Measurements from ENCODE around the gene CTXND1. TPM values are rescaled to one million over a fixed set of nuclear protein-coding genes. Genes with fewer than 3 reads are reported as not detected.

The CTXND1 gene
- total and polyA plus RNA-seq, 2 of the 13 experiments (the other 11 are each of a cell fraction or from before 2014, with no cell fraction given): 1.2 to 2.1 TPM

- TF ChIP-seq, protein P1, sequence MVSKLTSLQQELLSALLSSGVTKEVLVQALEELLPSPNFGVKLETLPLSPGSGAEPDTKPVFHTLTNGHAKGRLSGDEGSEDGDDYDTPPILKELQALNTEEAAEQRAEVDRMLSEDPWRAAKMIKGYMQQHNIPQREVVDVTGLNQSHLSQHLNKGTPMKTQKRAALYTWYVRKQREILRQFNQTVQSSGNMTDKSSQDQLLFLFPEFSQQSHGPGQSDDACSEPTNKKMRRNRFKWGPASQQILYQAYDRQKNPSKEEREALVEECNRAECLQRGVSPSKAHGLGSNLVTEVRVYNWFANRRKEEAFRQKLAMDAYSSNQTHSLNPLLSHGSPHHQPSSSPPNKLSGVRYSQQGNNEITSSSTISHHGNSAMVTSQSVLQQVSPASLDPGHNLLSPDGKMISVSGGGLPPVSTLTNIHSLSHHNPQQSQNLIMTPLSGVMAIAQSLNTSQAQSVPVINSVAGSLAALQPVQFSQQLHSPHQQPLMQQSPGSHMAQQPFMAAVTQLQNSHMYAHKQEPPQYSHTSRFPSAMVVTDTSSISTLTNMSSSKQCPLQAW (CRISPR knock-in tag; IDR thresholded peaks at IDR 0.05): peak; percentile 84
- TF ChIP-seq SRY (CRISPR knock-in tag; IDR thresholded peaks at IDR 0.05): no peak
- peak; percentile 93 for TF ChIP-seq SALL1 (CRISPR knock-in tag; IDR thresholded peaks at IDR 0.05)
- TF ChIP-seq SP5 (CRISPR knock-in tag; IDR thresholded peaks at IDR 0.05; ENCODE audit: borderline replicate concordance, low read depth): peak; percentile 37; the same call in 1 of the 2 replicates
- peak; percentile 53; the same call in 1 of the 2 replicates for TF ChIP-seq MXD1 (CRISPR knock-in tag; IDR thresholded peaks at IDR 0.05)
- TF ChIP-seq, protein P2, sequence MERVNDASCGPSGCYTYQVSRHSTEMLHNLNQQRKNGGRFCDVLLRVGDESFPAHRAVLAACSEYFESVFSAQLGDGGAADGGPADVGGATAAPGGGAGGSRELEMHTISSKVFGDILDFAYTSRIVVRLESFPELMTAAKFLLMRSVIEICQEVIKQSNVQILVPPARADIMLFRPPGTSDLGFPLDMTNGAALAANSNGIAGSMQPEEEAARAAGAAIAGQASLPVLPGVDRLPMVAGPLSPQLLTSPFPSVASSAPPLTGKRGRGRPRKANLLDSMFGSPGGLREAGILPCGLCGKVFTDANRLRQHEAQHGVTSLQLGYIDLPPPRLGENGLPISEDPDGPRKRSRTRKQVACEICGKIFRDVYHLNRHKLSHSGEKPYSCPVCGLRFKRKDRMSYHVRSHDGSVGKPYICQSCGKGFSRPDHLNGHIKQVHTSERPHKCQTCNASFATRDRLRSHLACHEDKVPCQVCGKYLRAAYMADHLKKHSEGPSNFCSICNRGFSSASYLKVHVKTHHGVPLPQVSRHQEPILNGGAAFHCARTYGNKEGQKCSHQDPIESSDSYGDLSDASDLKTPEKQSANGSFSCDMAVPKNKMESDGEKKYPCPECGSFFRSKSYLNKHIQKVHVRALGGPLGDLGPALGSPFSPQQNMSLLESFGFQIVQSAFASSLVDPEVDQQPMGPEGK (CRISPR knock-in tag; IDR thresholded peaks at IDR 0.05): 0 out of 2 replicates have a peak, but pooled peaks have one; percentile 28
- peak; percentile 64; the same call in 1 of the 2 replicates for TF ChIP-seq TARDBP (CRISPR knock-in tag; IDR thresholded peaks at IDR 0.05)
- peak; percentile 87 for TF ChIP-seq ZNF335 (CRISPR knock-in tag; IDR thresholded peaks at IDR 0.05)
- no peak for TF ChIP-seq CHD4 (IDR thresholded peaks at IDR 0.05; ENCODE audit: borderline replicate concordance, low read length)
- TF ChIP-seq TMF1 (CRISPR knock-in tag; IDR thresholded peaks at IDR 0.05; ENCODE audit: low read depth): no peak
- peak; percentile 45; the same call in 1 of the 2 replicates for TF ChIP-seq ZNF772 (CRISPR knock-in tag; IDR thresholded peaks at IDR 0.05)
- peak; percentile 82 for TF ChIP-seq ZBTB38 (CRISPR knock-in tag; IDR thresholded peaks at IDR 0.05)
- TF ChIP-seq GATAD2A (CRISPR knock-in tag; IDR thresholded peaks at IDR 0.05): peak; percentile 77
- TF ChIP-seq ZNF557 (CRISPR knock-in tag; IDR thresholded peaks at IDR 0.05): no peak
- no peak for TF ChIP-seq ZBTB8A (CRISPR knock-in tag; IDR thresholded peaks at IDR 0.05; ENCODE audit: borderline replicate concordance, low read depth)
- TF ChIP-seq, protein P3, sequence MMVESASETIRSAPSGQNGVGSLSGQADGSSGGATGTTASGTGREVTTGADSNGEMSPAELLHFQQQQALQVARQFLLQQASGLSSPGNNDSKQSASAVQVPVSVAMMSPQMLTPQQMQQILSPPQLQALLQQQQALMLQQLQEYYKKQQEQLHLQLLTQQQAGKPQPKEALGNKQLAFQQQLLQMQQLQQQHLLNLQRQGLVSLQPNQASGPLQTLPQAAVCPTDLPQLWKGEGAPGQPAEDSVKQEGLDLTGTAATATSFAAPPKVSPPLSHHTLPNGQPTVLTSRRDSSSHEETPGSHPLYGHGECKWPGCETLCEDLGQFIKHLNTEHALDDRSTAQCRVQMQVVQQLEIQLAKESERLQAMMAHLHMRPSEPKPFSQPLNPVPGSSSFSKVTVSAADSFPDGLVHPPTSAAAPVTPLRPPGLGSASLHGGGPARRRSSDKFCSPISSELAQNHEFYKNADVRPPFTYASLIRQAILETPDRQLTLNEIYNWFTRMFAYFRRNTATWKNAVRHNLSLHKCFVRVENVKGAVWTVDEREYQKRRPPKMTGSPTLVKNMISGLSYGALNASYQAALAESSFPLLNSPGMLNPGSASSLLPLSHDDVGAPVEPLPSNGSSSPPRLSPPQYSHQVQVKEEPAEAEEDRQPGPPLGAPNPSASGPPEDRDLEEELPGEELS (CRISPR knock-in tag; IDR thresholded peaks at IDR 0.05): peak; percentile 54; the same call in 1 of the 2 replicates
- TF ChIP-seq ERF (CRISPR knock-in tag; IDR thresholded peaks at IDR 0.05): peak; percentile 90
- no peak for TF ChIP-seq ATF7 (IDR thresholded peaks at IDR 0.05)
- TF ChIP-seq ATF7 (CRISPR knock-in tag; IDR thresholded peaks at IDR 0.05): 0 out of 2 replicates have a peak, but pooled peaks have one; percentile 33
- TF ChIP-seq KDM2A (CRISPR knock-in tag; IDR thresholded peaks at IDR 0.05; ENCODE audit: borderline replicate concordance, low read depth): peak; percentile 76
- TF ChIP-seq POLR2G (IDR thresholded peaks at IDR 0.05; ENCODE audit: low read depth, low read length): no peak
- TF ChIP-seq ZNF761 (CRISPR knock-in tag; conservative IDR thresholded peaks at IDR 0.05): no peak
- TF ChIP-seq ZNF12 (CRISPR knock-in tag; IDR thresholded peaks at IDR 0.05): 0 out of 2 replicates have a peak, but pooled peaks have one; percentile 47
- peak; percentile 82 for TF ChIP-seq PPARG (CRISPR knock-in tag; conservative IDR thresholded peaks at IDR 0.05)
Measured at GRCh38 chr15:80160570-80161156, 91.3 kb downstream of the CTXND1 start (continued).

Data from HepG2 (cell line).